Calu3 (cell line): ENCODE results near the gene PCSK7. TPM values are rescaled to one million over a fixed set of nuclear protein-coding genes. Genes with fewer than 3 reads are reported as not detected.

Experiments used
- BruUV-seq: library from RNA; stranded (reverse); fragments of 400-500 nt; replicated peaks from 2 replicates; lab custom pipeline; 2021; lab: Mats Ljungman, UMichigan
- CTCF ChIA-PET: fragments of 300-600 bp; sonication (Branson Sonifier 250); formaldehyde crosslinking; loops from one replicate; lab custom pipeline; 2022; ENCODE audit warnings: antibody characterized with exemption; lab: Charles Lee
- DNase-seq: peaks from one replicate; pipeline ENCODE4 v3.0.0; 2022
- H3K27ac Mint-ChIP-seq: one replicate; pipeline ENCODE4 v1.8.0; 2022; ENCODE audit warnings: mixed read lengths; ENCODE audit not compliant: unreplicated experiment
- H3K27me3 Mint-ChIP-seq: one replicate; pipeline ENCODE4 v1.8.0; 2022; ENCODE audit warnings: mixed read lengths; ENCODE audit not compliant: unreplicated experiment
- H3K36me3 Mint-ChIP-seq: one replicate; pipeline ENCODE4 v1.8.0; 2022; ENCODE audit warnings: mild to moderate bottlenecking, moderate library complexity, mixed read lengths; ENCODE audit not compliant: insufficient read depth, unreplicated experiment
- H3K4me1 Mint-ChIP-seq: one replicate; pipeline ENCODE4 v1.8.0; 2022; ENCODE audit warnings: mild to moderate bottlenecking, low read depth, mixed read lengths; ENCODE audit not compliant: unreplicated experiment
- H3K4me3 Mint-ChIP-seq: one replicate; pipeline ENCODE4 v1.8.0; 2022; ENCODE audit warnings: mild to moderate bottlenecking, low read depth, moderate library complexity, mixed read lengths; ENCODE audit not compliant: unreplicated experiment
- H3K9me3 Mint-ChIP-seq: one replicate; pipeline ENCODE4 v1.8.0; 2022; ENCODE audit warnings: low read depth, mixed read lengths; ENCODE audit not compliant: unreplicated experiment
- CTCF ChIP-seq: fragments of 200-600 bp; IDR thresholded peaks from one replicate; pipeline ENCODE4 v1.8.0; 2022; ENCODE audit warnings: antibody characterized with exemption; ENCODE audit not compliant: unreplicated experiment
- intact Hi-C: fragments of 100-400 bp; cut with micrococcal nuclease; formaldehyde crosslinking; loops from one replicate; pipeline ENCODE4 v1.10.0; 2022; ENCODE audit not compliant: unreplicated experiment
- total RNA-seq: library from RNA; stranded (reverse); gene quantifications from 2 replicates; pipeline ENCODE4 v1.2.3, GENCODE V29; 2022

PCSK7 gene
- total RNA-seq, 1 experiment from 2014 or later = 44.3 TPM

GRCh38 chr11:117259417-117259816 lies 27.5 kb upstream of the PCSK7 start:
- no peak for TF ChIP-seq CTCF
- no peaks in the 10 kb centered on the region for H3K36me3 Mint-ChIP-seq

GRCh38 chr11:117258576-117258975 lies 26.7 kb upstream of the PCSK7 start:
- intact Hi-C loops = no loop called here
- no peaks in the 10 kb centered on the region for H3K9me3 Mint-ChIP-seq
- no peak for DNase-seq
- H3K4me1 Mint-ChIP-seq = no peaks in the 10 kb centered on the region
- no TSS peak for BruUV-seq
- no peaks in the 10 kb centered on the region for H3K27me3 Mint-ChIP-seq
- no peak overlapping the region for H3K27ac Mint-ChIP-seq
- H3K36me3 Mint-ChIP-seq = no peaks in the 10 kb centered on the region
- TF ChIP-seq CTCF = no peak
- CTCF ChIA-PET = no interaction called here
- no peak overlapping the region for H3K4me3 Mint-ChIP-seq

More at GRCh38 chr11:117259417-117259816, 27.5 kb upstream of the PCSK7 start:
- CTCF ChIA-PET = no interaction called here
- no TSS peak for BruUV-seq
- H3K4me1 Mint-ChIP-seq = no peaks in the 10 kb centered on the region
- no peaks in the 10 kb centered on the region for H3K9me3 Mint-ChIP-seq
- no peaks in the 10 kb centered on the region for H3K27me3 Mint-ChIP-seq
- intact Hi-C loops = no loop called here
- H3K27ac Mint-ChIP-seq = no peak overlapping the region
- H3K4me3 Mint-ChIP-seq = no peak overlapping the region
- DNase-seq = no peak

GRCh38 chr11:117256573-117256972 lies 24.7 kb upstream of the PCSK7 start:
- BruUV-seq = no TSS peak
- Mint-ChIP-seq H3K27me3 (no peaks in the 10 kb centered on the region), H3K9me3 (no peaks in the 10 kb centered on the region), H3K36me3 (peaks cover 4% of the 10 kb centered on the region), H3K4me1 (no peaks in the 10 kb centered on the region), H3K27ac (no peak overlapping the region), H3K4me3 (no peak overlapping the region)
- CTCF ChIA-PET = no interaction called here
- intact Hi-C loops = no loop called here
- no peak for TF ChIP-seq CTCF
- DNase-seq = no peak

GRCh38 chr11:117255966-117256365 lies 24.1 kb upstream of the PCSK7 start:
- H3K36me3 Mint-ChIP-seq = peaks cover 4% of the 10 kb centered on the region
- DNase-seq = no peak
- no peak overlapping the region for H3K4me3 Mint-ChIP-seq
- TF ChIP-seq CTCF = no peak
- BruUV-seq = no TSS peak
- CTCF ChIA-PET = no interaction called here
- no peaks in the 10 kb centered on the region for H3K4me1 Mint-ChIP-seq
- intact Hi-C loops = no loop called here
- no peaks in the 10 kb centered on the region for H3K9me3 Mint-ChIP-seq
- H3K27ac Mint-ChIP-seq = no peak overlapping the region
- H3K27me3 Mint-ChIP-seq = no peaks in the 10 kb centered on the region

- Mint-ChIP-seq H3K9me3 (no peaks in the 10 kb centered on the region), H3K4me1 (no peaks in the 10 kb centered on the region), H3K4me3 (no peak overlapping the region), H3K36me3 (peaks cover 4% of the 10 kb centered on the region), H3K27ac (no peak overlapping the region), H3K27me3 (no peaks in the 10 kb centered on the region)
- intact Hi-C loops = no loop called here
- TF ChIP-seq CTCF = no peak
- DNase-seq = no peak
- no TSS peak for BruUV-seq
- CTCF ChIA-PET = no interaction called here
Measured at GRCh38 chr11:117251506-117251905, 19.6 kb upstream of the PCSK7 start.
